ENCODE data around the gene HS6ST2.

DNA sequence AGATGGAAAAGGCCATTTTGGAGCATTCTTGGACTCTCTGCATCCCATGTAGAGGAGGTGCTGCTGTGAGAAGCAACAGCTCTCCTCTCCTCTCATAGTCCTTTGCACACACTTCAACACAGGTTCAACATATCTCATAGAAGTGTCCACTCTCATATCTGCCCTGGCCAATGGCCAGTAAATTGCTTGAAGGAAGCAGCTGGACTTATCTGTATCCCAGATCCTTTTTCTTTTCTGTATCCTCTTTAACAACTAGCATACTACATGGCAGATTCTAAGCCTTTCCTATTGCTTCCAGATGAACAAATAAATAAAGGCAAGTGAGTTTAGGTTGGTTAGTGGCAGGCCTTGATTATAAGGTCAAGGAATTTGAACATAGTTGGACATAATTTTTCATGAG, 122.0 kb downstream of the HS6ST2 start:
- TF ChIP-seq CTCF (IDR thresholded peaks at IDR 0.05): no peak
- TF ChIP-seq, protein P1, sequence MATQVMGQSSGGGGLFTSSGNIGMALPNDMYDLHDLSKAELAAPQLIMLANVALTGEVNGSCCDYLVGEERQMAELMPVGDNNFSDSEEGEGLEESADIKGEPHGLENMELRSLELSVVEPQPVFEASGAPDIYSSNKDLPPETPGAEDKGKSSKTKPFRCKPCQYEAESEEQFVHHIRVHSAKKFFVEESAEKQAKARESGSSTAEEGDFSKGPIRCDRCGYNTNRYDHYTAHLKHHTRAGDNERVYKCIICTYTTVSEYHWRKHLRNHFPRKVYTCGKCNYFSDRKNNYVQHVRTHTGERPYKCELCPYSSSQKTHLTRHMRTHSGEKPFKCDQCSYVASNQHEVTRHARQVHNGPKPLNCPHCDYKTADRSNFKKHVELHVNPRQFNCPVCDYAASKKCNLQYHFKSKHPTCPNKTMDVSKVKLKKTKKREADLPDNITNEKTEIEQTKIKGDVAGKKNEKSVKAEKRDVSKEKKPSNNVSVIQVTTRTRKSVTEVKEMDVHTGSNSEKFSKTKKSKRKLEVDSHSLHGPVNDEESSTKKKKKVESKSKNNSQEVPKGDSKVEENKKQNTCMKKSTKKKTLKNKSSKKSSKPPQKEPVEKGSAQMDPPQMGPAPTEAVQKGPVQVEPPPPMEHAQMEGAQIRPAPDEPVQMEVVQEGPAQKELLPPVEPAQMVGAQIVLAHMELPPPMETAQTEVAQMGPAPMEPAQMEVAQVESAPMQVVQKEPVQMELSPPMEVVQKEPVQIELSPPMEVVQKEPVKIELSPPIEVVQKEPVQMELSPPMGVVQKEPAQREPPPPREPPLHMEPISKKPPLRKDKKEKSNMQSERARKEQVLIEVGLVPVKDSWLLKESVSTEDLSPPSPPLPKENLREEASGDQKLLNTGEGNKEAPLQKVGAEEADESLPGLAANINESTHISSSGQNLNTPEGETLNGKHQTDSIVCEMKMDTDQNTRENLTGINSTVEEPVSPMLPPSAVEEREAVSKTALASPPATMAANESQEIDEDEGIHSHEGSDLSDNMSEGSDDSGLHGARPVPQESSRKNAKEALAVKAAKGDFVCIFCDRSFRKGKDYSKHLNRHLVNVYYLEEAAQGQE (IDR thresholded peaks at IDR 0.05; ENCODE audit: insufficient read depth in 1 of 2, low read depth in 2 of 2, low read length in 1 of 2): no peak
- TF ChIP-seq SIN3A (IDR thresholded peaks at IDR 0.05; ENCODE audit: borderline replicate concordance, insufficient read depth, low read depth, low read length): no peak
